ENCODE measurements around the gene SLC24A1. TPM values are rescaled to one million over a fixed set of nuclear protein-coding genes. Genes with fewer than 3 reads are reported as not detected.

SLC24A1 gene
- total RNA-seq, 1 donor from 2014 or later: 14.9 TPM

- peak; percentile 70 for DNase-seq (ENCODE audit: low read depth)
These were observed 31.6 kb downstream of the SLC24A1 start for GRCh38 chr15:65653341-65653740.

GRCh38 chr15:65653801-65654521 is 32.2 kb downstream of the SLC24A1 start:
- DNase-seq (ENCODE audit: low read depth): peak; percentile 18

- DNase-seq (ENCODE audit: low read depth): peak; percentile 69
These were observed 33.3 kb downstream of the SLC24A1 start for GRCh38 chr15:65655026-65655425.

GRCh38 chr15:65655457-65655856 is 33.7 kb downstream of the SLC24A1 start:
- no peak for DNase-seq (ENCODE audit: low read depth)

- DNase-seq (ENCODE audit: low read depth): no peak
These were observed 37.8 kb downstream of the SLC24A1 start for GRCh38 chr15:65659502-65660052.

- DNase-seq (ENCODE audit: low read depth): peak; percentile 10
These were observed 39.2 kb downstream of the SLC24A1 start for GRCh38 chr15:65660927-65661326.

GRCh38 chr15:65663521-65663920 is 41.8 kb downstream of the SLC24A1 start:
- peak; percentile 12 for DNase-seq (ENCODE audit: low read depth)

GRCh38 chr15:65666257-65666656 is 44.5 kb downstream of the SLC24A1 start:
- DNase-seq (ENCODE audit: low read depth): peak; percentile 90

- no peak for DNase-seq (ENCODE audit: low read depth)
These were observed 53.8 kb downstream of the SLC24A1 start for GRCh38 chr15:65675551-65675950.

GRCh38 chr15:65676123-65676522 is 54.4 kb downstream of the SLC24A1 start:
- no peak for DNase-seq (ENCODE audit: low read depth)

- no peak for DNase-seq (ENCODE audit: low read depth)
These were observed 58.8 kb downstream of the SLC24A1 start for GRCh38 chr15:65680544-65680943.

- peak; percentile 15 for DNase-seq (ENCODE audit: low read depth)
These were observed 60.7 kb downstream of the SLC24A1 start for GRCh38 chr15:65682404-65682911.

- DNase-seq (ENCODE audit: low read depth): no peak
These were observed 66.7 kb downstream of the SLC24A1 start for GRCh38 chr15:65688462-65688861.

- DNase-seq (ENCODE audit: low read depth): no peak
These were observed 68.4 kb downstream of the SLC24A1 start for GRCh38 chr15:65690173-65690572.

- no peak for DNase-seq (ENCODE audit: low read depth)
These were observed 69.0 kb downstream of the SLC24A1 start for GRCh38 chr15:65690778-65691177.

- DNase-seq (ENCODE audit: low read depth): no peak
These were observed 73.3 kb downstream of the SLC24A1 start for GRCh38 chr15:65695081-65695480.

Other genes starting within 250 kb of the SLC24A1 start
- gene IGDCC3, start 243.9 kb upstream of the SLC24A1 start, total RNA-seq: 0.05 TPM in 1 of 2 replicates, not detected in the other
- 24.1 and 58.2 TPM in 2 replicates for gene IGDCC4, start 199.0 kb upstream of the SLC24A1 start, total RNA-seq
- gene DPP8, start 104.2 kb upstream of the SLC24A1 start, total RNA-seq: 47.1 and 52.7 TPM in 2 replicates
- gene HACD3, start 91.5 kb upstream of the SLC24A1 start, total RNA-seq: 212 and 245 TPM in 2 replicates
- 33.3 and 44.5 TPM in 2 replicates for gene INTS14, start 10.8 kb upstream of the SLC24A1 start, total RNA-seq
- 9.7 and 33.0 TPM in 2 replicates for gene DENND4A, start 170.4 kb downstream of the SLC24A1 start, total RNA-seq
- 505 and 703 TPM in 2 replicates for gene RAB11A, start 247.6 kb downstream of the SLC24A1 start, total RNA-seq